ENCODE measurements around the gene FRMPD2.

FRMPD2 gene

GRCh38 chr10:48207853-48208252 is 66.6 kb downstream of the FRMPD2 start:
- H3K4me3 ChIP-seq (ENCODE audit: control insufficient read depth in 1 of 7, extremely low read depth in 1 of 7, insufficient read depth in 4 of 7, low read depth in 2 of 7, low read length in 6 of 7) = no peak overlapping the region

GRCh38 chr10:48206482-48207250 is 67.8 kb downstream of the FRMPD2 start:
- Histone ChIP-seq H3K27me3 (replicated peaks in 2 of 5; ENCODE audit: control insufficient read depth in 4 of 5, insufficient read depth in 5 of 5, low read length in 4 of 5) (no peaks in the 10 kb centered on the region), H3K36me3 (ENCODE audit: control insufficient read depth in 4 of 4, insufficient read depth in 4 of 4, low read length in 3 of 4) (no peaks in the 10 kb centered on the region), H3K4me1 (ENCODE audit: control extremely low read depth in 1 of 4, control insufficient read depth in 4 of 4, insufficient read depth in 4 of 4, low read length in 3 of 4) (no peaks in the 10 kb centered on the region), H3K27ac (ENCODE audit: insufficient read depth in 1 of 2, low read depth in 1 of 2, low read length in 2 of 2, poor library complexity in 1 of 2, severe bottlenecking in 2 of 2) (no peak overlapping the region), H3K9me3 (ENCODE audit: control extremely low read depth in 1 of 5, control insufficient read depth in 4 of 5, insufficient read depth in 2 of 5, low read depth in 1 of 5, low read length in 4 of 5) (no peaks in the 10 kb centered on the region), H3K4me3 (ENCODE audit: control insufficient read depth in 1 of 7, extremely low read depth in 1 of 7, insufficient read depth in 4 of 7, low read depth in 2 of 7, low read length in 6 of 7) (no peak overlapping the region)
- ChIA-PET CTCF (no interaction called here), POLR2A (no interaction called here)
- DNase-seq = no peak
- 100% methylated on average over 5 of the region's 6 CpGs for WGBS (ENCODE audit: insufficient coverage)

More at GRCh38 chr10:48207853-48208252, 66.6 kb downstream of the FRMPD2 start:
- Histone ChIP-seq H3K9me3 (ENCODE audit: control extremely low read depth in 1 of 5, control insufficient read depth in 4 of 5, insufficient read depth in 2 of 5, low read depth in 1 of 5, low read length in 4 of 5) (no peaks in the 10 kb centered on the region), H3K27ac (ENCODE audit: insufficient read depth in 1 of 2, low read depth in 1 of 2, low read length in 2 of 2, poor library complexity in 1 of 2, severe bottlenecking in 2 of 2) (no peak overlapping the region), H3K36me3 (ENCODE audit: control insufficient read depth in 4 of 4, insufficient read depth in 4 of 4, low read length in 3 of 4) (no peaks in the 10 kb centered on the region), H3K4me1 (ENCODE audit: control extremely low read depth in 1 of 4, control insufficient read depth in 4 of 4, insufficient read depth in 4 of 4, low read length in 3 of 4) (no peaks in the 10 kb centered on the region), H3K27me3 (replicated peaks in 2 of 5; ENCODE audit: control insufficient read depth in 4 of 5, insufficient read depth in 5 of 5, low read length in 4 of 5) (peaks cover 0 to 4% (median 0%) of the 10 kb centered on the region in 5 experiments)
- ChIA-PET CTCF (no interaction called here), POLR2A (no interaction called here)
- no peak for DNase-seq
- WGBS (ENCODE audit: insufficient coverage) = 92% methylated on average over 1 of the region's 5 CpGs

- CTCF ChIA-PET = no interaction called here
- POLR2A ChIA-PET = no interaction called here
- DNase-seq = no peak
- no peak overlapping the region for H3K27ac ChIP-seq (ENCODE audit: insufficient read depth in 1 of 2, low read depth in 1 of 2, low read length in 2 of 2, poor library complexity in 1 of 2, severe bottlenecking in 2 of 2)
- H3K36me3 ChIP-seq (ENCODE audit: control insufficient read depth in 4 of 4, insufficient read depth in 4 of 4, low read length in 3 of 4) = no peaks in the 10 kb centered on the region
- no peaks in the 10 kb centered on the region for H3K9me3 ChIP-seq (ENCODE audit: control extremely low read depth in 1 of 5, control insufficient read depth in 4 of 5, insufficient read depth in 2 of 5, low read depth in 1 of 5, low read length in 4 of 5)
- H3K27me3 ChIP-seq (replicated peaks in 2 of 5; ENCODE audit: control insufficient read depth in 4 of 5, insufficient read depth in 5 of 5, low read length in 4 of 5) = no peaks in the 10 kb centered on the region
- WGBS (ENCODE audit: insufficient coverage) = 100% methylated on average over 2 of the region's 4 CpGs
- no peaks in the 10 kb centered on the region for H3K4me1 ChIP-seq (ENCODE audit: control extremely low read depth in 1 of 4, control insufficient read depth in 4 of 4, insufficient read depth in 4 of 4, low read length in 3 of 4)
- H3K4me3 ChIP-seq (ENCODE audit: control insufficient read depth in 1 of 7, extremely low read depth in 1 of 7, insufficient read depth in 4 of 7, low read depth in 2 of 7, low read length in 6 of 7) = no peak overlapping the region
These were observed 68.6 kb downstream of the FRMPD2 start for GRCh38 chr10:48205918-48206317.

- Histone ChIP-seq H3K4me1 (ENCODE audit: control extremely low read depth in 1 of 4, control insufficient read depth in 4 of 4, insufficient read depth in 4 of 4, low read length in 3 of 4) (peaks cover 0 to 2% (median 0%) of the 10 kb centered on the region in 4 experiments), H3K9me3 (ENCODE audit: control extremely low read depth in 1 of 5, control insufficient read depth in 4 of 5, insufficient read depth in 2 of 5, low read depth in 1 of 5, low read length in 4 of 5) (no peaks in the 10 kb centered on the region), H3K4me3 (ENCODE audit: control insufficient read depth in 1 of 7, extremely low read depth in 1 of 7, insufficient read depth in 4 of 7, low read depth in 2 of 7, low read length in 6 of 7) (no peak overlapping the region), H3K36me3 (ENCODE audit: control insufficient read depth in 4 of 4, insufficient read depth in 4 of 4, low read length in 3 of 4) (no peaks in the 10 kb centered on the region), H3K27me3 (replicated peaks in 2 of 5; ENCODE audit: control insufficient read depth in 4 of 5, insufficient read depth in 5 of 5, low read length in 4 of 5) (no peaks in the 10 kb centered on the region), H3K27ac (ENCODE audit: insufficient read depth in 1 of 2, low read depth in 1 of 2, low read length in 2 of 2, poor library complexity in 1 of 2, severe bottlenecking in 2 of 2) (no peak overlapping the region)
- CTCF ChIA-PET = no interaction called here
- POLR2A ChIA-PET = no interaction called here
- 100% methylated on average over 1 of the region's 9 CpGs for WGBS (ENCODE audit: insufficient coverage)
- DNase-seq = peak; percentile 2 to 71 (median 53)
These were observed 74.7 kb downstream of the FRMPD2 start for GRCh38 chr10:48199580-48200377.

GRCh38 chr10:48197236-48197899 is 77.1 kb downstream of the FRMPD2 start:
- WGBS (ENCODE audit: insufficient coverage) = 100% methylated on average over 5 of the region's 6 CpGs
- ChIA-PET CTCF (interaction anchor here (1.2 to 1.5 kb wide), 3 partner anchors 12 to 17 kb away, joined by 3 to 5 read pairs (median 3); no protein-coding TSS in a partner anchor), POLR2A (no interaction called here)
- no peaks in the 10 kb centered on the region for H3K36me3 ChIP-seq (ENCODE audit: control insufficient read depth in 4 of 4, insufficient read depth in 4 of 4, low read length in 3 of 4)
- H3K9me3 ChIP-seq (ENCODE audit: control extremely low read depth in 1 of 5, control insufficient read depth in 4 of 5, insufficient read depth in 2 of 5, low read depth in 1 of 5, low read length in 4 of 5) = no peaks in the 10 kb centered on the region
- DNase-seq = peak in 1 of 3 donors; percentile 6
- H3K27me3 ChIP-seq (replicated peaks in 2 of 5; ENCODE audit: control insufficient read depth in 4 of 5, insufficient read depth in 5 of 5, low read length in 4 of 5) = no peaks in the 10 kb centered on the region
- no peak overlapping the region for H3K27ac ChIP-seq (ENCODE audit: insufficient read depth in 1 of 2, low read depth in 1 of 2, low read length in 2 of 2, poor library complexity in 1 of 2, severe bottlenecking in 2 of 2)
- H3K4me1 ChIP-seq (ENCODE audit: control extremely low read depth in 1 of 4, control insufficient read depth in 4 of 4, insufficient read depth in 4 of 4, low read length in 3 of 4) = peaks cover 0 to 2% (median 0%) of the 10 kb centered on the region in 4 experiments
- H3K4me3 ChIP-seq (ENCODE audit: control insufficient read depth in 1 of 7, extremely low read depth in 1 of 7, insufficient read depth in 4 of 7, low read depth in 2 of 7, low read length in 6 of 7) = no peak overlapping the region

- no peaks in the 10 kb centered on the region for H3K36me3 ChIP-seq (ENCODE audit: control insufficient read depth in 4 of 4, insufficient read depth in 4 of 4, low read length in 3 of 4)
- H3K27me3 ChIP-seq (replicated peaks in 2 of 5; ENCODE audit: control insufficient read depth in 4 of 5, insufficient read depth in 5 of 5, low read length in 4 of 5) = no peaks in the 10 kb centered on the region
- H3K27ac ChIP-seq (ENCODE audit: insufficient read depth in 1 of 2, low read depth in 1 of 2, low read length in 2 of 2, poor library complexity in 1 of 2, severe bottlenecking in 2 of 2) = no peak overlapping the region
- peaks cover 0 to 2% (median 0%) of the 10 kb centered on the region in 4 experiments for H3K4me1 ChIP-seq (ENCODE audit: control extremely low read depth in 1 of 4, control insufficient read depth in 4 of 4, insufficient read depth in 4 of 4, low read length in 3 of 4)
- no peak for DNase-seq
- no peak overlapping the region for H3K4me3 ChIP-seq (ENCODE audit: control insufficient read depth in 1 of 7, extremely low read depth in 1 of 7, insufficient read depth in 4 of 7, low read depth in 2 of 7, low read length in 6 of 7)
- no peaks in the 10 kb centered on the region for H3K9me3 ChIP-seq (ENCODE audit: control extremely low read depth in 1 of 5, control insufficient read depth in 4 of 5, insufficient read depth in 2 of 5, low read depth in 1 of 5, low read length in 4 of 5)
- CTCF ChIA-PET = interaction anchor here (1.5 kb wide), 1 partner anchor 13 kb away, joined by 5 read pairs; no protein-coding TSS in a partner anchor
- POLR2A ChIA-PET = no interaction called here
- 94% methylated on average over 2 of the region's 2 CpGs for WGBS (ENCODE audit: insufficient coverage)
These were observed 78.7 kb downstream of the FRMPD2 start for GRCh38 chr10:48195803-48196202.

Data from common myeloid progenitor, CD34-positive (primary cell).